NCI-H128 (cell line): ENCODE data around the gene PRLR.

Experiments used
- DNase-seq: peaks from one replicate; lab custom pipeline; 2025; ENCODE audit not compliant: unreplicated experiment; lab: John Stamatoyannopoulos, UW

PRLR gene

DNA sequence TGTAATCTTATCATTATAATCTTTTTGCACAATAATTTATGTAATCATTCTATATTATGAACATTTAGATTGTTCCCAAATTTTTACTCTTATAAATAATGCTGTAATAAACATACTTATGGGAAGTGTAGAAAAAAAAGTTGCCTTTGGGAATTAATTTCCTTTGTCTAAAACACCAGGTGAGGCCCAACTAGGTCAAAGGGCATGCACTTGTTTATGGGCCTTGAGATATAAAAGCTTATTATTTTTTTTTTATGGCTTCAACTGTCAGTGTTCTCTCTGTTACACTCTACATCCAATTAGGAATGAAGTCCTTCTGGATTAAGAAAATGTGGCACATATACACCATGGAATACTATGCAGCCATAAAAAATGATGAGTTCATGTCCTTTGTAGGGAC lies 6.5 kb upstream of the PRLR start:
- no peak for DNase-seq

DNA sequence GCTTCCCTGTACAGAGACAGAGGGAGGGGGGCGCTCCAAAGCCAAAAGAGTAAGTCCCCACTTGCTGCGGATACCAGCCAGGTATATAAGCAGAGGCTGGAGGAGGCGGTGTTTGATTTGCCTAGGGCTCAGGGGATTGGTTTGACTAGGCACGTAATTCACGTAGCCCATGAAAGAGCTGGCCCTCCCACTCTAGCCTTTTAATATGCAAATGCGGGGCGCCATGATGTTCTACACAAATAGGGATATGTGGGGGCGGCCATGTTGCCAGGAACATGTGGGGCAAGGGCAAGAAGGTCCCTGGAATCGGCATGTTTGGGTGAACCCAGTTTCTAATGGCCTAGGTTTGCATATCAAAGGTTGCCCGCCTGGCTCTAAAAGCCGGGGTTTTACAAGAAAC lies 3.3 kb upstream of the PRLR start:
- DNase-seq, result no peak

DNA sequence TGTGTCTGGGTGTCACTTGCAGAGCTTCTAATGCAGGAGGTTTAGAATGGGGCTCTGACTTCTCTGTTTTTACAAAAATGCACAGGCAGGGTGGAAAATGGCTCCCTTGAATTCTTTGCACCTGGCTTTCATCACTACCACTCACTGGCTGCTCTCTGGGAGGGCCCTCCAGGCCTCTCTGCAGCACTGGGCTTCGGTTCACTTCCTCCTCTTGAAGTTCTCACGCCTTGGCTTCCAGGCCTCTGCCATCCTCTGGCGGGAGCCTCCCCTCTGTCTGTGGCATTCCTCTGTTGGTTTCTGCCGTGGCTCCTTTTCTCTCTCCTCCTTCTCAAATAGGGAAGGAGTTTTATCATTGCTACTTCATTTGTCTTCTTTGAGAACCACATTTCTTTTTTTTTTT lies 2.8 kb upstream of the PRLR start:
- no peak for DNase-seq

DNA sequence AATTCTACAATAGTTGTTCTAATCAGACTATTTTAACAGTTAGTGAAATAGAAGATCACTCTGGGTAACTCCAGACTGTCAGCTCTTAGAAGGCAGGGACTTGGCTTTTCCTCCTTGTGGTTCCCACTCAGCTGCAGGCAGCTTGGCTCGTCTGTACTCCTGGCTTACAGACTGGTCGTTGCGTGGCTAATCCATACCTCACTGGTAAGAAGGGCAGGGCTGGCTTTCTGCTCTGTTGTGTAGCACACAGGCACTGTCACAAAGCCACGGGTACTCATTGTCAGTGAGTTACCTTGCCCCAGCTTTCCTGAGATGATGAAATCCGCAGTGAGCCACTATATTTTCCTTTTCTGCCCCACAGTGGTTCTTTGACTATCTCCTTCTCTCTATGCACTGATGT lies 1.8 kb upstream of the PRLR start:
- no peak for DNase-seq

DNA sequence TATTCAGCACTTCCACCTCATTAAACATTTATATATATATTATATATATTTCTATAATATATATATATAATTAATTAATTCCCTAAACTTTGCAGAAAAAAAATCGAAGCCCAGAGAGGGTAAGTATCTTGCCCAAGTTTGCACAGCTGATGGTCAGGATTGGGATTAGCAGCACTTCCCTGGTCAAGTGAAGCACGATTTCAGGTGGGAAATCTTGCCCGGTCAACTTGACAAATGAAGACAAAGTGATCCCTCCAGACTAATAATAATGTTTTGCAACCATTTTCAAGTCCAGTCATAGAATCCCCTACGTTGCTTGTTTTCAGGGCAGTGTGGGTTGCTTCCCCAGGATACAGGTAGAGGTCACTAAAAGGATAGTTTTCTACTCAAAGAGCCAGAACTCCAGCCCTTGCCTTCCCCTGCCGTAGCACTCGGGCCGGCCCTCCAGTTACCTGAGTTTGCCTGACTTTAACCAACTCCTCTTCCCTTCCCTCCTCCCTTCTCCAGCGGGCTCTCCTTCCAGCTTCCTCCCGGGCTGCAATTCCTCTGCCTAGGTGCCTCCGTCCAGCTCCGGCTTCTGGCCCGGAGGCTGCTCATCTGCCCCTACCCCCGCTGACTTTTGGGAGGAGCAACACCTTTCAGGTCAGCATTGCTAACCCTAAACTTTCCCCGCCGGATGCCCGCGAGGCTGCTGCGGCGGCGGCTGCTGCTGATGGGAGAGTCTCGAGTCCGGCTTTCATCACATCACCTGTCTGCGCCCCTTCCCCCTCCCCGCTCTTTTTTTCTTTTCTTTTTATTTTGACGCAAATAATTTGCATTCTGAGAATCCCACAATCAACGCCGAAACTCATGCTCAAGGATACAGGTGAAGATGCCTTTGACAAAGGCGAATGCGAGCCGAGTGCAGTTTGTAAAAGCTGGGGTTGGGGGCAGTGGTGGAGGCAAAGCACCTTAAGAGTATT lies 930 bp downstream of the PRLR start:
- DNase-seq, result no peak

DNA sequence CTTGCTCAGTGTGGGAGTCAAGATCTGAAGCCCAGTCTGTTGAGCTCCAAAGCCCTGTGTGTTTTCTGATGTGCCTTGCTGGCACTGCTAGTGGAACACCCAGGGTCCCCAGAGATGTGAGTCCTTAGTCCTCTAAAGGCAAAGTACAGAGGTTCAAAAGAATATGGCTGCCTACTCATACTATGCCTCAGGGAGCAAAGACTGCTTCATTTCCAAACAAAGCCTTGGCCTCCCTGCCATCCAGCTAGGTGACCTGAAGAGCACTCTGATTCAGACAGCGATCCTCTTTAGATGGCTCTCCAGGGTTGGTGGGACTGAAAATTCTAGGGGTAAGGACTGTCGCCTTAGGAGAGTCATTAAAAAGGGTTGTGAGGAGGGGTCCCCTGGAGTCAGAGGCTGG lies 2.0 kb downstream of the PRLR start:
- no peak for DNase-seq

DNA sequence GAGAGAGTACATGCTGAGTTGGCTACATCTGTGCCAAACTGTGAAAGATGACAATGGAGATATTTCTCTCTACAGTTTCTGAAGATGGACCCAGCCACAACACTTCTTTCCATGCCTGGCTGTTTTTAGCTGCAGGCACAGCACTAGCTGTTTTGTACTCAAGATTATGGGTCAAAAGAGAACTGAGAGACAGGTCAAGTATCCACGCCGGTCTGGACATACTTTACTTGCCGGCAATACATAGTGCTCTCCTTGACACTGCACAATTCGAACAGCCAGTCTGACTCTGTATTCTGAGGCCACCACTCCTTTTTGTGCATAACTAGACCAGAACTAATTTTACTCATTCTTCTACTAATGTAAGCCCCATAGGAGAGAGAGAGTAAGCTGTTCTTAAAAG lies 2.6 kb downstream of the PRLR start:
- no peak for DNase-seq

DNA sequence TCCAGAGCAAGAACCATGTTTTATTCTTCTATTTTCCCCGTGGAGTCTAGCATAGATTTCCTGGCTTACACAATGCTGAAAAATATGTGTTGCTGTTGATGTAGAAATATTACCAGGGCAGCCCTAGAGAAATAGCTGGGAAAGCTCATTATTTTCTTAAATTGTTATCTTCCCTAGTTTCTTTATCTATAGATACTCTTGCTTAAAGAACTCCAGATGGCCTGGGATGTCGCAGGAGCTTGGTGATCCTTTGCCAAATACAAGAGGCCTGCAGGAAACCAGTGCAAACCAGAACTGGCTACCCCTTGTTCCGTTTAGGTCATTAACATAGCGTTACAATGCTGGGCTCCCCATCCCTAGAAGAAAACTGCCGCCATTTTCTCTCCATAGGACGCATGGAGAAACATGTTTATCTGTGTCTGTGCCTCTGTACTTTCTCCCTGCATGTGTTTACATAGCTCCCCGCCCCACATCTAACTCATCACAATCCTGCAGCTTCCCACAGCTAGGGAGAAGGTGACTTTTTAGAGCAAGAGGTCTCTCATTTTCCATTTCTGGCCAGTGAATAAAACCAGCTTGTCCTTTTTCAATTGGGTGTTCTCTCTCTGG lies 6.4 kb downstream of the PRLR start:
- no peak for DNase-seq

DNA sequence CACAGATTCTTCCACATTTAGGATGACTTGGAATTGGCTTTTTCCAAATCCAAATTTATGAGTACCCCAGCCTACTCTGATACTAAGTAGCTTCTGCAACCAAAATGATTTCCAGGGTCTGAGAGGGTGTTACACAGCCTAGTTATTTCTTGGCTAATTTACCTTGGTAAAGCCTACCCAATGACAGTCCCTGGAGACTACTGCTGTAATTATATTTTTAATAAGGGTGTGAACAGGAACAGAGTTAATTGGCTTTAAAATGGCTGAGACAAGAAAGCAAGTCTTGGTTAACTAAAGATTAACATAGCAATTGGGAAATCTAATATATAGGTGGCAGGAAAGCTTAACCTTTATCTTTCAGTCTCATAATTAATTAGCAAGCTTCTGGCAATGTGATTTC lies 9.3 kb downstream of the PRLR start:
- no peak for DNase-seq

DNA sequence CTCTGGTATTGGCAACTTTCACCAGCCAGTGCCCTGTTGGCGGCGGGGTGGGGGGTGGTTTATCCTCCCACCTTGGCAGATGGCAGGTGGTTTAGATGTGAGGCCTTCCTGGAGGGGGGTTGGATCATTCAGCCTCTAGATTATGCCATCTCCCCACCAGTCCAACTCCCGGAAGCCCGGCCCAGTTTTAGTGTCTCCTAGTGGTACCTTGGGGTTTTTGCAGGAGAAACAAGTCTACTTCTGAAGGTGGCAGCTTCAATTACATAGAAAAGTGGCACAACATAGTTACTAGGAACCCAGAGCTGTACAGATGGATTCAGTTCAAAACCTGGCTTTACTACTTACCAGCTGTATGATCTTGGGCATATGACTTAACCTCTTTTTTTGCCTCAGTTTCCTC lies 11.3 kb downstream of the PRLR start:
- DNase-seq, result no peak

DNA sequence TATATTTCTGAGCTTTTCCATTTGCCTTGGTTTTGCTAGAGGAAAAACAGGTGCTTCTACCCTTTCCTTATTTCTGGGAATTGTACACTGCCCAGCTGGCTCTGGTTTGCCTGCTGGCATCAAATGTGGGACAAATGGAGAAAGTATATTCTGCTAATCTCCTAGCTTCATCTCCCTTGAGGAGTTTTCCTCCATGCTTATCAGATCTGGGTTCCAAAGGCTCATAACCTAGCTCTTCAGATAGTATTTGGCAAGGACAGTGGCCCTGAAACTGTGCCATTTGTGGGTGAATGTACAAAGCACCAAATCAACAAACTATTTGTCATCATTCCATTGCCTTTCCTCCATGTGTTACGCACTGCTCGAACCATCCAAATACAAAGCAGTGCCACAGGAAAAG lies 16.2 kb downstream of the PRLR start:
- DNase-seq, result no peak

DNA sequence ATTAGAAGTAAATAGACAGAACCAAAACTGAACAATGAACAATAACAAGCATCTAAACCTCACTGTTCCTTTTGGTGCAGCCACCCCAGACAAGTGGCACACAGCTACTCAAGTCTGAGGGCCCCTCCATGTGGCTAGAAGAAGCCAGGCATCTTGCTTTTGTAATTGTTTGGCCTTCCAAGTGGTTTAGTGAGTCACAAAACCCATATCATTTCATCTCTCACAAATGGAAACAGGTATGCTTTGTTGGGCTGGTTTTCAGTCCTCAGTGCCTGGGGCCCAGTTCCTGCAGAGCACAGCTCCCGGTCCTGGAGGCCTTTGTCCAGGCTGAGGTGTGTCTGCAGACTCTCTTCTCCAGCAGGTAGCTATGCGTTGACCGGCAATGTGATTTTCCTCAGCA lies 16.7 kb downstream of the PRLR start:
- no peak for DNase-seq

DNA sequence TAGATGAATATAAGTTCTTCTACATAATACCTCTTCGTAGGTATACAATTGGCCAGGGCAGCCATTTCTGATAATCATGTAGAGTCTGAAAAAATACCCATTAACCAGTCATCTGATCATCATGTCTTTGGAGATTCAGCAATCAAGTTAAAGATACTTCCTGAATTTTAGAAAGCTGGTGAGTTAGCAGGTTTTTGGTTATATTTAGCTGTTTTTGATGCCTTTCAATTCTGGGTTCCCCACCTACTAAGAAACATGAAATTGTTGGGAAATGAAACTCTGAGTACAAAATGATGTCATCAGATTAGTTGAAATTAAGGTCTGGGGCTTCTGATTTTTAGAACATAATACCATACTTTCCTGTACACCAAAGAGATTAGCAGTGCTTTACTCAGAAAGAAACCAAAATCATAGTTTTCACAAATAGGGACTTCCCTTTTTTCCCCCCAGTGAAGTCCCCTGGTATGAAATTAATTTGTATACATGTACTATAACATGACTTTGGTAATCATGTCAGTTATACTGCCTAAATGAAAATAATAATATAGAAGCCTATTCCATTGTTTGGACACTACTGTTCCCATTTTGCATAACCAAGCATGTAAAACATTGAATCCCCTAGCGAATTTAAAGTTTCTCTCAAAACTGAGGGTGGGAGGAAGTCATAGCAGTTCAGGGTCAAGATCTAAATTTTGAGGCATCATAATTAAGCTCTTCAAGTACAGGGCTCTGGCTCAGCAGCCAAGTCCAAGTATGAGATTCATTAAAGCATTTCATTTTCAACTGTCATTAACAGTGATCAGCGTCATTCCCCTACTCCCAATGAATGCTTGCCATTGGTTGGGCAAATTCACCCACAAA lies 17.9 kb downstream of the PRLR start:
- no peak for DNase-seq

DNA sequence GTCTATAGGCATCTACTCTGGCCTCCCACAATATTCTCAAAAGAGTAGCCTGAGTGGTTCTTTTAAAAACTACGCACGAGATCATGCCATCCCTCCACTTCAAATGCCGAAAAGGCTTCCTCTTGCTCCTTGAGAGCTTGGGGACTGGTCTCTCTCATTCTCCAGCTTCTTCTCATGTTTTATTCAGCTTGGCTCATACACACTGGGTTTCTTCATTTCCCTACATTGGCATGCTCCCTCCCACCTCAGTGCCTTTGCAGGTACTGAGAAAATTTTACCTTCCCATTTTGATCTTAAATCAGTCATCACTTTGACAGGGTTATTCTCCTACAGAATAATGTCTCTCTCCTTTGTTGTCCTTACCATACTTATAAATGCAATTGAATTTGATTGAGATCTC lies 20.4 kb downstream of the PRLR start:
- DNase-seq, result no peak

DNA sequence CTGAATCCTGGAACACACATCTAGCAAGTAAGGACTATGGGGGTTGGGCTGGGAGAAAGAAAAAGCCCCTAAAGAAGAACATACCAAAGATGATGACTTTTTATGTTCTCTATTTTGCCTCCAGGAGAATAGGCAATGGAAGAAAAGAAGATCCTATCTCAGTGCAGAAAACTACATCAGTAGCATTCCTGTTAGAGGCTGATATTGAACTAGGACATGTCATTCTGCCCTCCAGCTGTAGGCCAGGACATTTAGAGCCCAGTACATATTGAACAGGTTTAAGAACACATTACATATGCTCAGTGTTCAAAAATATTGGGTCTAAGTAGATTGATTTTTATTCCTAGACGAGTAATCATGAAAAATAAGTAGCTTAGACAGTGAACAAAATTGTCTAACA lies 24.7 kb downstream of the PRLR start:
- DNase-seq, result no peak

DNA sequence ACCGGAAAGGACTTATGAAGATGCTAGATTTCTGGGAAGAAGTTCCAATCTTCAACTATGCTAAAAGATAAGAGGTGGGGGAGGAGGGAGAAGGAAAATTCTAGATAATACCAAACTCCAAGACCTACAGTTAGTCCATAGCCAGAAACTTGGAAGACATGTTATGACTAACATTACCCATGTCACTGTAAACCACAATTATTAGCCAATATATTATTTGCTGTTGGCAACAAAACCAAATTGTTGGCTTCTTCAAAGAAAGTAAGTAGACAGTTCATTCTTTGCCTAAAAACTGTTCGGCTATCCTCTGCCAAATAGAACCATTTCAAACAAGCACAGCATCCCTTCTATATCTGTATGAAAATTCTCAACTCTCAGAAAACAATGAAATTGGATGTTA lies 25.1 kb downstream of the PRLR start:
- no peak for DNase-seq

DNA sequence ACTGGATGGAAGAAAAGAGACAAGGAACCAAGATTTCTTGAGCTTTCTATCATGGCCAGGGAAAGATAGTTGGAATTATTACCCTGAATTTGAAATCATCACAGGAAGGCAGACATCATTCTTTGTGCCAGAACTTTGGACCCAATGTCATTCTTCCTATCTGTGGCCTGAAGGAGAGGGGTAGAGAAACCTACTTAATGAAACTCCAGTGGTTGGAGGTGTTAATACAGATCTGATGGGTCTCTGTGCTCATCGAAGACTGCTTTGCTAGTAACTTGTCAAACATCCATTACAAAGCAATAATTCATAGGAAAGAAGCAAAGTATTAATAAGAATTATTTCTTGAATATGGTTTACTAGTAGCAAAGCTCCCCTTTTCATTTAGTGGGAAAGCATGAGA lies 26.9 kb downstream of the PRLR start:
- no peak for DNase-seq

DNA sequence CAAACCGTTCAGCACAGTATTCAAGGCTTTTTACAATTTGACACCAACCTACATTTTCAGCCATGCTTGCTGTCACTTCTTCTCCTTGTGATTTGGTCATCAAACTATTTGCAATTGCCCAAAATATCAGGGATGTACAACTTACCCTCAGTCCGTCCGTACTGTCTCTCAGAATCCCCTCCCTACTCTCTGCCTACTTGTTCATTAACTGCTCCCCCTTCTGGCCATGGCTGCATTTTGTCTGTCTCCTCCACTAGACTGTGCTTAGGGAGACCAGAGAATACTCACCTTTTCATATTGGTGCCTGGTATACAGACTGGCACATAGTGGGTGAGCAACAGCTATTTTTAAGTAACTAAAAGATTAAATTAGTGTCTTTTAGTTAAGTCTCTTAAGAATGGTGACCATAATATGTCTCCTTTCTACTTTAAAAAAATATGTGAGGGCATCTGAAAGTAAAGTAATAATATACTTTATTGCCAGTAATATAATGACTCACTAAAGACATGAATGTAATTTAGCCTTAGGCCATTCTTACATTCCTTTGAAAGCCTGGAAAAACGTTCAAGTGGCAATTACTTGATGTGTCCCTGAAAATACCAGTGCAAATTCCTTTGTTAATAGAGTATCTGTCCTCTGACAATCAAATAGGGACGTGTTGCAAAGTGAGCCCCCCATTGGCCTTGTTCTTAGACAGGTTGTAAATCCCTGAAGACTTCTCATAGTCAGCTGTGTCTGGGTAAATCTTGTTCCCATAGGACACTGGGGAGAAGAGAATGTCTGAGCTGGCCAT lies 27.8 kb downstream of the PRLR start:
- DNase-seq, result no peak

DNA sequence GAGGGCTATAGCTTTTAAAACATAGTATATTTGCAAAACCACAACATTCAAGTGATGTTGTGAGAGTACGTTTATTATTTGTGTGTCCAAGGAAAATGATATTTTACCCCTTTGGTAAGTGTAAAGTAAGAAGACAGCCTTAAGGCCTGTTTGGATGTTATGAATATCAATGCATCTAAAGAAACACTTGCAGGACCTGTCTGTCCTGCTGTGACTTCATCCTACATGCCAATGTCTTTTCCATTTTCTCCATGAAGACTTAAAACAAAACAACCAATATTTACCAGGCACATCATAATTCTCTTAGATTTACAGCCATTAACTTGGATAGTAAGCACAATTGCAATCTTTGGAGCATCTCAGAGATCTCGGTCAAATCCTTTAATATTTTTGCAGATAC lies 29.0 kb downstream of the PRLR start:
- no peak for DNase-seq

DNA sequence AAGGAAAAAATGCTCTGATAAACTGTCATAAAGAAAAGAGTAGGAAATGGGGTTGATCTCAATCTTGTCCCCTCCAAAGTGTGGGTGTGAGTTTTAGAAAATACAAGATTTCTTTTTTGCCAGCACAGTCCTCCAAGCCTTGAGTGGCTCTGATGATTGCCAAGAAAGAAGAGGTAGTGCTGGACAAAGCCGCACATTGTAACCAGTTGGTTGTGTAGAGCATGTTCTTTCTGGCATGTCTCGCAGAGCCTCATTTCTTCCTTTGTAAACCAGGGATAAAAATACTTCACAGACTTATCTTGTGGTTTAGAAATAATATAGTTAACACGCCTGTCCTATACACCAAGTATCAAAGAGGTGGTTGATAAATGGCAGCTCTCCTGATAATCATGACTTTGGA lies 30.4 kb downstream of the PRLR start:
- no peak for DNase-seq

DNA sequence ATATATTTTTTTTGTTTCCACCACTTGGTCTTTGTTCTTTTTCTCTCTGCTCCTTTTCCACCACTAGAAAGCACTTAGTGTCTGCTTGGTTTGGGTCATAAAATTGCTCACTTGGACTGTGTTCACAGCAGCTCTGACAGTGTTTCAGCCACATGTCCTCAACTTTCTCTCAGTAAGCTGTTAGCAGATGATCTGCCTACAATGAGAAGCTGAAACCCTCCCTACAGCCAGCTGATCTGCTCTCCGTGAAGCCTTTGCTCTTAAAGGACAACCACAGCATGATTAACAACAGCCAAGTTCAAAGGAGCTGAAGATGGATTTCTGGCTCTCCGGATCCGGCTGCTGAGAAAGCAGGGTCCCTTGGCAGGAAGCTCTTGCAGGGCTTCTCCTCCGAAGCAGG lies 31.6 kb downstream of the PRLR start:
- no peak for DNase-seq
